OCI-LY3 (cell line): Measurements from ENCODE around the gene BRPF1.

Source experiments
- H2AFZ ChIP-seq: fragments of 200-600, 300-600 bp; shearing (Covaris generic); 2 replicates; pipeline ENCODE4 v1.6.0; 2014; ENCODE audit warnings: antibody characterized with exemption, low read depth, low read length
- H3K27ac ChIP-seq: fragments of 200-600, 300-600 bp; sonication (generic); 2 replicates; pipeline ENCODE4 v1.5.1; 2014; ENCODE audit warnings: mild to moderate bottlenecking, low read length, moderate library complexity, mixed read lengths
- H3K27me3 ChIP-seq: fragments of 200-600, 300-600 bp; sonication (generic); 2 replicates; pipeline ENCODE4 v1.6.1; 2014; ENCODE audit warnings: low read depth, low read length, mixed read lengths
- H3K36me3 ChIP-seq: fragments of 200-600, 300-600 bp; sonication (generic); replicated peaks from 2 replicates; pipeline ENCODE3; 2014; ENCODE audit warnings: low read depth, low read length, mixed read lengths
- H3K4me1 ChIP-seq: fragments of 300-600, 200-600 bp; sonication (generic); 2 replicates; pipeline ENCODE4 v1.6.1; 2014; ENCODE audit warnings: low read length, mixed read lengths
- H3K4me2 ChIP-seq: fragments of 200-600, 300-600 bp; sonication (generic); 2 replicates; pipeline ENCODE4 v1.6.1; 2014; ENCODE audit warnings: low read length, mixed read lengths
- H3K4me3 ChIP-seq: fragments of 300-600, 200-600 bp; sonication (generic); 2 replicates; pipeline ENCODE4 v1.5.1; 2014; ENCODE audit warnings: antibody characterized with exemption, mild to moderate bottlenecking, low read length, moderate library complexity
- H3K79me2 ChIP-seq: fragments of 300-600, 200-600 bp; shearing (Covaris generic); 2 replicates; pipeline ENCODE4 v1.6.1; 2014; ENCODE audit warnings: mild to moderate bottlenecking, low read length, mixed read lengths
- H3K9ac ChIP-seq: fragments of 300-600, 200-600 bp; shearing (Covaris generic); 2 replicates; pipeline ENCODE4 v1.6.0; 2014; ENCODE audit warnings: mild to moderate bottlenecking, low read length, moderate library complexity
- H3K9me3 ChIP-seq: fragments of 200-600, 300-600 bp; shearing (Covaris generic); 2 replicates; pipeline ENCODE4 v1.6.1; 2014; ENCODE audit warnings: low read length, mixed read lengths; ENCODE audit not compliant: insufficient read depth
- H4K20me1 ChIP-seq: fragments of 200-600, 300-600 bp; sonication (generic); 2 replicates; pipeline ENCODE4 v1.6.1; 2016; ENCODE audit warnings: low read length, mixed read lengths; ENCODE audit not compliant: insufficient read depth
- EZH2phosphoT487 ChIP-seq: fragments of 200-600 bp; shearing (Covaris generic); IDR thresholded peaks from 2 replicates; pipeline ENCODE4 v1.6.1; 2018; ENCODE audit warnings: antibody characterized with exemption, mixed run types, low read depth
- TF ChIP-seq, protein P1 (sequence below): fragments of 200-600, 300-600 bp; sonication (generic); IDR thresholded peaks from 2 replicates; pipeline ENCODE4 v1.5.1; 2014; ENCODE audit warnings: antibody characterized with exemption, low read length, low read depth

The BRPF1 gene

DNA sequence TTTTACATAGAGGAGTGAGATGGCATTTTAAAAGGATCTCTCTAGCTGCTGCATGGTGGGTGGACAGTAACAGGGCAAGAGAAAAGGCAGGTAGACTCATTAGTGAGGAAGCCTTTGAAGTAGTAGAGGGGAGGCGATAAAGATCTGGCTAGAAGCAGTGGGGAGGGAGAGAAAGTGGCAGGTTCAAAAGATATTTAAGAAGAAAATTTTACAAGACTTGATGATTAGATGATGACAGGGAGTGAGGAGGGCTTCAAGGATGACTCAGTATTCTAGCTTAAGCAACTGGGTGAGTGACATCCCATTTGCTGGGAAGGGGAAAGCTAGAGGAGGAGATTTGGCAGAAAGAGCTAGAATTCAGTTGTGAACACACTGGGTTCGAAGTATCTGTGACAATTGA, 3.8 kb upstream of the BRPF1 start:
- TF ChIP-seq, protein P1, sequence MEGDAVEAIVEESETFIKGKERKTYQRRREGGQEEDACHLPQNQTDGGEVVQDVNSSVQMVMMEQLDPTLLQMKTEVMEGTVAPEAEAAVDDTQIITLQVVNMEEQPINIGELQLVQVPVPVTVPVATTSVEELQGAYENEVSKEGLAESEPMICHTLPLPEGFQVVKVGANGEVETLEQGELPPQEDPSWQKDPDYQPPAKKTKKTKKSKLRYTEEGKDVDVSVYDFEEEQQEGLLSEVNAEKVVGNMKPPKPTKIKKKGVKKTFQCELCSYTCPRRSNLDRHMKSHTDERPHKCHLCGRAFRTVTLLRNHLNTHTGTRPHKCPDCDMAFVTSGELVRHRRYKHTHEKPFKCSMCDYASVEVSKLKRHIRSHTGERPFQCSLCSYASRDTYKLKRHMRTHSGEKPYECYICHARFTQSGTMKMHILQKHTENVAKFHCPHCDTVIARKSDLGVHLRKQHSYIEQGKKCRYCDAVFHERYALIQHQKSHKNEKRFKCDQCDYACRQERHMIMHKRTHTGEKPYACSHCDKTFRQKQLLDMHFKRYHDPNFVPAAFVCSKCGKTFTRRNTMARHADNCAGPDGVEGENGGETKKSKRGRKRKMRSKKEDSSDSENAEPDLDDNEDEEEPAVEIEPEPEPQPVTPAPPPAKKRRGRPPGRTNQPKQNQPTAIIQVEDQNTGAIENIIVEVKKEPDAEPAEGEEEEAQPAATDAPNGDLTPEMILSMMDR = no peak
- TF ChIP-seq EZH2phosphoT487 = no peak
- Histone ChIP-seq H3K27ac (no peak overlapping the region), H3K4me2 (no peak overlapping the region), H3K27me3 (no peaks in the 10 kb centered on the region), H3K9me3 (no peaks in the 10 kb centered on the region), H3K79me2 (peaks cover 12% of the 10 kb centered on the region), H3K36me3 (no peaks in the 10 kb centered on the region), H4K20me1 (peaks cover 5% of the 10 kb centered on the region), H3K9ac (no peak overlapping the region), H2AFZ (0 out of 2 replicates have a peak overlapping the region, but pooled peaks have one; percentile 41), H3K4me1 (peaks cover 7% of the 10 kb centered on the region), H3K4me3 (no peak overlapping the region)

DNA sequence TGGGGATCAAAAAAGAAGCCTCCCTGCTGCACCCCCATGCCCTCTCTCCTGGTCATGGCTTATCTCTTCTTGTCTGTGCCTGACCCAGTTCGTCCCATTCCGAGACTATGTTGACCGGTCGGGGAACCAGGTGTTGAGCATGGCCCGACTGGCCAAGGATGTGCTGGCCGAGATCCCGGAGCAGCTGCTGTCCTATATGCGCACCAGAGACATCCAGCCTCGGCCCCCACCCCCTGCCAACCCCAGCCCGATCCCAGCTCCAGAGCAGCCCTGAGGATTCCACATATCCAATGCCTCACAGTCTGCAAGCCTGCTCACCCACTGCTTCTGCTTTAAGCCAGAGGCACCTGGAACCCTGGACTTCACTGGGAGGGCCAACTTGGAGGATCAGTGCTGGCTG, 2.1 kb upstream of the BRPF1 start:
- Histone ChIP-seq H3K4me2 (no peak overlapping the region), H3K36me3 (no peaks in the 10 kb centered on the region), H3K4me1 (peaks cover 12% of the 10 kb centered on the region), H3K4me3 (no peak overlapping the region), H2AFZ (no peak overlapping the region), H3K27ac (no peak overlapping the region), H3K9ac (no peak overlapping the region), H3K27me3 (no peaks in the 10 kb centered on the region), H3K79me2 (peaks cover 28% of the 10 kb centered on the region), H3K9me3 (no peaks in the 10 kb centered on the region), H4K20me1 (peaks cover 19% of the 10 kb centered on the region)
- no peak for TF ChIP-seq EZH2phosphoT487

DNA sequence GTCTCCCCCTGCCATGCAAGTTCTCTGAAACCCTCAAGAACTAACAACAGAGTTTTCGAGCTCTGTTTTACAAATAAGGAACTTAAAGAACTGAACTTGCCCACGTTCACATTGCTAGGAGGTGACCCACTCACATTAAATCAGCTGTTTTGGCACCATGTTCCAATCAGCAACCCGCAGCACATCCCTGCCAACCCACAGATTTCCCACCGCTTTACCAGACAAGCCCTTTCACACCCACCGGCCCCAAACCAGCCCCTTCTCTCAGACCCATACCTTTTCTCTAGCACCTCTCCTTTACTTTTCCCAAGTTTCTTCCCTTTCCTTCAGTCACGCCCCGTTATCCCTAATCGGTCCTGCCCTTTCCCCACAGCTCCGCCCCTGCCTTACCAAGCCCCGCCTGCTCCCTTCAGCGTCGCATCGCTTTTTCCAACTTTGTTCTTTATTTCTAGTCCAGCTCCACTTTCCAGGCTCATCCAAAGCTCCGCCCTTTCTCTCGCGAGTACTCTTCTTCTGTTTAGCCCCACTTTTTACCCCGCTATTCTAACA, 804 bp upstream of the BRPF1 start:
- Histone ChIP-seq H3K27ac (peak overlapping the region; percentile 22; the same call in 1 of the 2 replicates), H3K4me3 (peak overlapping the region; percentile 94), H3K9ac (peak overlapping the region; percentile 61), H3K27me3 (no peaks in the 10 kb centered on the region), H3K4me1 (peaks cover 12% of the 10 kb centered on the region), H3K9me3 (no peaks in the 10 kb centered on the region), H2AFZ (peak overlapping the region; percentile 99), H3K79me2 (peaks cover 37% of the 10 kb centered on the region), H3K4me2 (peak overlapping the region; percentile 87), H3K36me3 (peaks cover 3% of the 10 kb centered on the region), H4K20me1 (peaks cover 19% of the 10 kb centered on the region)
- TF ChIP-seq EZH2phosphoT487 = no peak
- TF ChIP-seq, protein P1 = no peak

DNA sequence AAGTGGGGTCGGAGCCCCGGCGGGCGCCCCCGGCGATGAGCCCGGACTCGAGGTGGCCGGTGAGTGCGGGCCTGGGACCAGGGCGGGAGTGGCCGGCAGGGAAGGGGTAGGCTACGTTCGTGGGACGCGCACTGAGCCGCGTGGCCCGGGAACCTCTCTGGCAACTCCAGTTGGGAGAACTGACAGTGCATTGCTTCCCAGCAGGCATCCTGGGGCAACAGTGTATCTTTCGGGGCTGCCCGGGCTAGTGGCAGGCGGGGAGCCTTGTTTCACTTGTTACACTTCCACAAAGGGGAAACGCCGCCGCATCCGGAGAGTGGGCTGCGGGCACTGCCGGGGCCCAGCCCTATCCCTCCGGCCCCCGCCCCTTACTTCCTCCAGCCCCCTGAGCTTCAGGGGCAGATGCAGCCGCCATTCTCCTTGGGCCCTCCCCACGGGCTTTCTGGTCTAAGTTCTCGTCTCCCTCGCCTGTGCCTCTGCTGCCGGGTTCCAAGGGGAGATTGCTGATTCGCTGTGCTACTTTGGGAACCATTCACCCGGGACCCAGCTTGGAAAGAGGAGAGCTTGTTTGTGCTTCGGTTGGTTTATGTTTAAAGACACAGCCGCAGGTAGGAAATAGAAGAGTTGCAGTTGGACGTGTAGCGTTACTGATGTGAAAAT, 675 bp downstream of the BRPF1 start:
- Histone ChIP-seq H3K9me3 (no peaks in the 10 kb centered on the region), H3K79me2 (peaks cover 42% of the 10 kb centered on the region), H3K4me1 (peaks cover 12% of the 10 kb centered on the region), H3K27me3 (no peaks in the 10 kb centered on the region), H3K36me3 (peaks cover 14% of the 10 kb centered on the region), H3K27ac (peak overlapping the region; percentile 81), H2AFZ (no peak overlapping the region), H4K20me1 (peaks cover 19% of the 10 kb centered on the region), H3K4me3 (peak overlapping the region; percentile 94), H3K4me2 (peak overlapping the region; percentile 99), H3K9ac (peak overlapping the region; percentile 95)
- TF ChIP-seq, protein P1 = no peak
- no peak for TF ChIP-seq EZH2phosphoT487
